SK-N-MC (cell line): ENCODE data around the gene SYT12.

Experiments
- EZH2 ChIP-seq: fragments of 200-600 bp; sonication (generic); IDR thresholded peaks from one replicate; pipeline ENCODE4 v1.6.1; 2017; ENCODE audit warnings: antibody characterized with exemption
- FOXP2 ChIP-seq: optimal IDR thresholded peaks from 2 replicates; pipeline ENCODE3; 2011; ENCODE audit warnings: mild to moderate bottlenecking, moderate library complexity; ENCODE audit not compliant: insufficient read depth; ENCODE audit errors: extremely low read length, control extremely low read depth
- POLR2AphosphoS5 ChIP-seq: IDR thresholded peaks from 2 replicates; pipeline ENCODE4 v1.6.1; 2012; ENCODE audit warnings: mild to moderate bottlenecking, low read depth, low read length, borderline replicate concordance

DNA sequence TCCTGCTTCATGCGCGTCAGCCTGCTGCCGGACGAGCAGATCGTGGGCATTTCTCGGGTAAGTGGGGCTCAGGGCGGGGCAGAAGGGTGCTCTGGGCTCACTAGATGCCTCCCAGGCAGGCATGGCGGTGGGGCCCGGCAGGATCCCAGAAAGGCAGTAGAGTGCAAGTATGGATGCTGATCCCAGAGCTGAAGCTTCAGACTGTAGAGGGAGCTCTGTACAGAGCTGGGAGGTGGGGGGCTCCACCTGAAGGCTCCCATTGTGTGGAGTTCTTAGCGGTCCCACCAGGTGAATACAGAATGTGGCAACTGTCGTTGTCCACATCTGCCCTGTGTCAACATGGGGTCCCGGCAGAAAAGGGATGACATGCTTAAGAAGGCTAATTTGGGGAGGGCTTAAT, 17.2 kb downstream of the SYT12 start:
- no peak for TF ChIP-seq EZH2
- no peak for TF ChIP-seq POLR2AphosphoS5
- TF ChIP-seq FOXP2: no peak
